ENCODE data around the gene MCM9.
"Not testable (repeated sequence)": the region's sequence is repeated elsewhere in the genome, so short reads cannot be mapped to it uniquely, and the experiment has no call there.

Gene MCM9

GRCh38 chr6:118784641-118785164 lies 150.3 kb downstream of the MCM9 start:
- no peak overlapping the region for H3K4me3 ChIP-seq (ENCODE audit: low read length)
- no peak for DNase-seq (ENCODE audit: low read depth, low spot score)

GRCh38 chr6:118783931-118784550 lies 150.9 kb downstream of the MCM9 start:
- no peak for DNase-seq (ENCODE audit: low read depth, low spot score)
- H3K4me3 ChIP-seq (ENCODE audit: low read length): no peak overlapping the region

DNA sequence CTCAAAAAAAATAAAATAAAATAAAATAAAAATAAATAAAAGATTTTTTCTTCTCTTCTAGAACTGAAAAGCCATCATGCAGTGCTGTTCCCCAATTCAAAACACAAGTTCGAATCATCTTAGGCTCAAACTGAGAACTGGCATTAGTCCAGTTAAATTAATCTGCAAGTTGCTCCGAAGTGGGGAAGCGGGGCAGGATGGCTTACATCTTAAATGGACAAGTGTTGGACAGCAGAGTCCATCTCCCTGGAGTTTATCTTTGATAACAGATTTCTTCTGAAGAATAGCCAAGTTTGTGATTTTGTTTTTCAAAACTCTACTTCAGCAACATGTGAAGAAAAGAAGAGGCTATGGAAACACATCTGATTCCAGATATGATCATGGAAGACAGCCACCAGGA lies 152.3 kb downstream of the MCM9 start:
- H3K4me3 ChIP-seq (ENCODE audit: low read length): no peak overlapping the region
- no peak for DNase-seq (ENCODE audit: low read depth, low spot score)

GRCh38 chr6:118781897-118782296 lies 153.1 kb downstream of the MCM9 start:
- no peak overlapping the region for H3K4me3 ChIP-seq (ENCODE audit: low read length)
- DNase-seq (ENCODE audit: low read depth, low spot score): no peak

GRCh38 chr6:118780668-118781067 lies 154.3 kb downstream of the MCM9 start:
- no peak overlapping the region for H3K4me3 ChIP-seq (ENCODE audit: low read length)
- no peak for DNase-seq (ENCODE audit: low read depth, low spot score)

DNA sequence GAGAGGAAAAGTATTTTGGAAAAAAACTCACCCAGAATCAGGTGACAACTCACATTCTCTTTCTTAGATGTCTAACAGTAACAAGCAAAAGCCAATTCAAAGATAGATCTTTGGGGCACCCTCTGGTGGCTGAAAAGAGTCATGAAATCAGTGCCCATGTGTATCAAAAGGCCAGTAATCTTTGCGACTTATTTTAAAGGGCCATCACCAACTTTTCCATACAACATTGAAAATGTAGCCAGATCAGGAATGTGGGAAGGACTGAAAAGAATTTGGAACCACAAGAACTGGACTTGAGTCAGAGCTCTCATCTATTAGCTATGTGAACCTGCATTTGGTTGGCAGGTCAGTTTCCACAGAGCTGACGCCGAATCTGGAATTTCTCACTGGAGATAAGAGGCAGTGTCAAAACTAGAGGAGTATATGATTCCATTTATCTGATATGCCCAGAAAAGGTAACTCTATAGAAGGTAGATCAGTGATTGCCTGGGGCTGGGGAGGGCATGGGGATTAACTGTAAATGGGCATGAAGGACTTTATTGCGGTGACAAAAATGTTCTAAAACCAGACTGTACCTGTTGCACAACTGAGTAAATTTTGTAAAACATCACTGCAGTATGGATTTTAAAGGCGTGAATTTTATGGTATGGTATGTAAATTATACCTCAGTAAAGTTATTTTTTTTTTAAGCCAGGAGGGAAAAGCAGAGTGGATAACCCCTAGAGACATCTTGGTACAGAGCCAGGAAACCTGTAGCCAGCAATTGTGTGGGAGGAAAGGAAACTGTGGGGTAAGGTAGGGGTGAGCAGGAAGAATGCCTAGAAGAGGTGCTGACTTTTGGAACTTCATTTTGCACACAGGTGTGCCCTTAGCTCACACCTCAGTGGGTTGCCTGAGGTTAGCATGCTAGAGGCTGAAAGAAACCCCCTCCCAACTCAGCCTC lies 158.1 kb downstream of the MCM9 start:
- peak; percentile 78 for DNase-seq (ENCODE audit: low read depth, low spot score)
- no peak overlapping the region for H3K4me3 ChIP-seq (ENCODE audit: low read length)

DNA sequence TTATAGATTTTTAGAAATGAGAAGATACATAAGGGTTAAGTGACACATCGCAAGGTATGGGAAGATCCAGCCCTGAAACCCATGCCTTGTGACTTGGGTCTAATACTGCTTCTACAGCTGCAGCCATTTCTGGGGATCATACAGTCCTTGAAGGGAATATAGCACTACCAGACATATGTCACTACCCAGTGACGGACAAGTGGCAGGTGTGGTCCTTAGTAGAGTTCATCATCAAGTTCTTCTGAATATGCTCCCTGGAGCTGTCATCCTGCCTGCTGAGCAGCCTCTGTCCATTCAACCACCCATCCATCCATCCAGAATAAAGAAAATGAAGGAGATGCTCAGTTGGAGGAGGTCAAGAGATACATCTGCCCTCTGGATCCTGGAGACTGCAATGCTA lies 159.6 kb downstream of the MCM9 start:
- DNase-seq (ENCODE audit: low read depth, low spot score): no peak
- no peak overlapping the region for H3K4me3 ChIP-seq (ENCODE audit: low read length)

- no peak overlapping the region for H3K4me3 ChIP-seq (ENCODE audit: low read length)
- no peak for DNase-seq (ENCODE audit: low read depth, low spot score)
Observed at GRCh38 chr6:118774581-118774980, 160.4 kb downstream of the MCM9 start.

DNA sequence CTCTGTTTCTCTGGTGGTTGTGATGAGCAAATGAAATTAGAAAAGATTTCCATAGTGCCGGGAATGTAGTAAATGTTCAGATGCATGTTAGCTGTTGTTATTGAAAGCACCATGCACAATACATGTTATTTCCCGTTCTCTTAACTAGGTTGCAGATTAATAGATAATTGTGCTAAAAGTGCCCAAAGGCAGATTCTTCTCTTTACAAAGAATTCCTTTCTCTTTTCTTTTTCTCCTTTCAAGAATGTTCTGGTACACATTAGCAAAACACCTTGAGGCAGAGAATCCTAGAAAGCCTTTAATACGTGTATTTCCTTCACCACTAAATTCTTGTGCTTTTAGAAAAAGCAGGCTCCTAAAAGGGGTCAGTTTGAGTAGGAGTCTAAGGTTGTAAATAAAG lies 162.1 kb downstream of the MCM9 start:
- no peak overlapping the region for H3K4me3 ChIP-seq (ENCODE audit: low read length)
- DNase-seq (ENCODE audit: low read depth, low spot score): no peak

DNA sequence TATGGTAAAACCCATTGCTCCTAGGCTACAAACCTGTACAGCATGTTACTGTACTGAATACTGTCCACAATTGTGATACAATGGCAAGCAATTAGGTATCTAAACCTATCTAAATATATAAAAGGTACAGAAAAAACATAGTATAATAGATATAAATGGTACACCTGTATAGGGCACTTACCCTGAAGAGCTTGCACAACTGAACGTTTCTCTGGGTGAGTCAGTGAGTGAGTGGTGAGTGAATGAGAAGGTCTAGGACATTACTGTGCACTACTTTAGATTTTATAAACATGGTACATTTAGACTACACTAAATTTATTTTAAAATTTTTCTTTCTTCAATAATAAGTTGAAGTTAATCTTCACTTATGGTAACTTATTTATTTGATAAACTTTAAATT lies 163.7 kb downstream of the MCM9 start:
- DNase-seq (ENCODE audit: low read depth, low spot score): no peak

GRCh38 chr6:118770835-118771234 lies 164.1 kb downstream of the MCM9 start:
- DNase-seq (ENCODE audit: low read depth, low spot score): no peak

More for the DNA sequence above, 163.7 kb downstream of the MCM9 start:
- H3K4me3 ChIP-seq (ENCODE audit: low read length): no peak overlapping the region

GRCh38 chr6:118770112-118770788 lies 164.7 kb downstream of the MCM9 start:
- no peak overlapping the region for H3K4me3 ChIP-seq (ENCODE audit: low read length)
- no peak for DNase-seq (ENCODE audit: low read depth, low spot score)

More at GRCh38 chr6:118770835-118771234, 164.1 kb downstream of the MCM9 start:
- H3K4me3 ChIP-seq (ENCODE audit: low read length): no peak overlapping the region

GRCh38 chr6:118768904-118769325 lies 166.0 kb downstream of the MCM9 start:
- no peak for DNase-seq (ENCODE audit: low read depth, low spot score)
- H3K4me3 ChIP-seq (ENCODE audit: low read length): no peak overlapping the region

DNA sequence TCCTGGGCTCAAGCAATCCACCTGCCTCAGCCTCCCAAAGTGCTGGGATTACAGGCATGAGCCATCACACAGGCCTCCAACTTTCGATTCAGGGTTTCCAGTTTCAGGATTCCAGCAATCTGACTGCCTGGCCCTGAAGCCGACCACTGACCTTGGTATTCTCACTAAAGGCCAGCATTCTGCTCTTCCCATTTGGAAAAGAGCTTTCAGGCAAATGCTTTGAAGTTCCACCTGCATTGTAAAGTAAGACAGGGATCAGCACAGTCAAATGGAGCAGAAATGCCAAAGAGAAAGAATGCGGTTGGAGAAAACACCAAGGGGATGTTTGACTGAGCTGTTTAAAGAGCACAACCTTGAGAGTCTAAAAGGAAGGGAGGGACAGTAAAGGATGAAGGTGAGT lies 166.5 kb downstream of the MCM9 start:
- no peak for DNase-seq (ENCODE audit: low read depth, low spot score)
- no peak overlapping the region for H3K4me3 ChIP-seq (ENCODE audit: low read length)

DNA sequence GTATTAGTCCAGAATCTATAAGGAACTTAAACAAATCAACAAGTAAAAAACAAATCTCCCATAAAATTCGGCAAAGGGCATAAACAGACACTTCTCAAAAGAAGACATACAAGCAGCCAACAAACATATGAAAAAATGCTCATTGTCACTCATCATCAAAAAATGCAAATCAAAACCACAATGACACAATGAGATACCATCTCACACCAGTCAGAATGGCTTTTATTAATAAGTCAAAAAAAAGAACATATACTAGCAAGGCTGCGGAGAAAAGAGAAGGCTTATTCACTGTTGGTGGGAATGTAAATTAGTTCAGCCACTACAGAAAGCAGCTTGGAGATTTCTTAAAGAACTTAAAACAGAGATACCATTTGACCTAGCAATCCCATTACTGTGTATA lies 169.6 kb downstream of the MCM9 start:
- not testable (repeated sequence) for DNase-seq (ENCODE audit: low read depth, low spot score); H3K4me3 ChIP-seq (ENCODE audit: low read length)

DNA sequence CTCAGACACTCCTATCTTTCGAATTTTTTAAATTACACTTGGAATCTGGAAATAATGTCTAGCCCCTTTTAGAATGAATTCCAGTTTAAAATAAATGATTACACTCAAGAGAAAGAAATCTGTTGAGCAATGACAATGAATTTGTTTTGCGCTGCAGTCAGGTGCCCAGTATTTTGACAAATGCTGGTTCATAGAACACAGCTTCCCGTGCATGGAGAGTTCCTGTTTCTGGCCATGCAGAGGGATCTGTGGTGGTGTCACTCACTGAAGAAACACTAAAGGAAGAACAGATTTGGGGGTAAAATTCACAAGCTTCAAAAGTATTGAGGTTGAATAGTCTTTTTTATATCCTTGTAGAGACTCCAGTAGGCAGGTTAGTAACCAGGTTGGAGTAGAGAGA lies 170.2 kb downstream of the MCM9 start:
- DNase-seq (ENCODE audit: low read depth, low spot score): no peak
- no peak overlapping the region for H3K4me3 ChIP-seq (ENCODE audit: low read length)

Data from Jurkat, Clone E6-1 (cell line).